Ishikawa (cell line): ENCODE results near the gene VARS1.

ENCODE experiments used
- CEBPB ChIP-seq: IDR thresholded peaks from 2 replicates; pipeline ENCODE4 v1.6.1; 2012
- CREB1 ChIP-seq: IDR thresholded peaks from 2 replicates; pipeline ENCODE4 v1.6.1; 2012; ENCODE audit warnings: low read depth
- EGR1 ChIP-seq: IDR thresholded peaks from 2 replicates; pipeline ENCODE4 v1.6.1; 2012
- EP300 ChIP-seq: IDR thresholded peaks from 2 replicates; pipeline ENCODE4 v1.6.1; 2012; ENCODE audit warnings: borderline replicate concordance
- FOXM1 ChIP-seq: IDR thresholded peaks from 2 replicates; pipeline ENCODE4 v1.6.1; 2012; ENCODE audit warnings: low read depth, borderline replicate concordance
- NFIC ChIP-seq: IDR thresholded peaks from 2 replicates; pipeline ENCODE4 v1.6.1; 2012
- RAD21 ChIP-seq: IDR thresholded peaks from 2 replicates; pipeline ENCODE4 v1.6.1; 2012; ENCODE audit warnings: low read depth
- TAF1 ChIP-seq: IDR thresholded peaks from 2 replicates; pipeline ENCODE4 v1.6.1; 2012; ENCODE audit warnings: low read depth, mild to moderate bottlenecking
- TCF12 ChIP-seq: IDR thresholded peaks from 2 replicates; pipeline ENCODE4 v1.6.1; 2012; ENCODE audit warnings: low read depth
- TEAD4 ChIP-seq: IDR thresholded peaks from 2 replicates; pipeline ENCODE4 v1.6.1; 2012
- YY1 ChIP-seq: IDR thresholded peaks from 2 replicates; pipeline ENCODE4 v1.6.1; 2012; ENCODE audit warnings: low read depth
- ZBTB7A ChIP-seq: IDR thresholded peaks from 2 replicates; pipeline ENCODE4 v1.6.1; 2012; ENCODE audit warnings: low read depth
- TF ChIP-seq, protein P1 (sequence below): IDR thresholded peaks from 2 replicates; pipeline ENCODE4 v1.6.1; 2012
- TF ChIP-seq, protein P2 (sequence below): IDR thresholded peaks from 2 replicates; pipeline ENCODE4 v1.6.1; 2012; ENCODE audit warnings: low read depth, mild to moderate bottlenecking
- TF ChIP-seq, protein P3 (sequence below): IDR thresholded peaks from 2 replicates; pipeline ENCODE4 v1.6.1; 2012

VARS1 gene

DNA sequence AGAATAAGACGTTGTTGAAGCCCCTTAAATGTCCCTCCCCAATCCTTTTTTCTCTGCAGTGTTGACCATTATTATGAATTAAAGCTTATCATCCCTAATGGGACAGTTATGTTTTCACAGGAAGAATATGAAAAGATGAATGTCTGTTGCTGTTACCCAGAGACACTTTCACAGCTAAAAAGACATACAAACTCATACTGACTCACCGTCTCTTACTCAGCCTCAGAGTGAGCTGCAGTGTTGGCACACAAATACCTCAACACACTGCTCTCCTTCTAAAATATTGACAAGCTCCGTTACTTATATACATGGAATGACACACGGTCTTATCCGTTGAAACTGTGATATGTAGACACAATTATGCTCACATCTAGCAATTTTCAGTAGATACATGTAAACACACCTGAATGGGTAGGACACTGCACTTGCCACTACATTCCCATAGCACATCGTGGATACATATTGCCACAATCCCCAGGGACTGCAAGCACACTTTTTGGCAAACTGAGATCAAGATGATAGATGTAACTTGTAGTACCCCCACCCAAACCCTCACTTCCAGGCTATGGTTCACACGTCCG lies 42.7 kb downstream of the VARS1 start:
- TF ChIP-seq CEBPB: no peak
- TF ChIP-seq, protein P1, sequence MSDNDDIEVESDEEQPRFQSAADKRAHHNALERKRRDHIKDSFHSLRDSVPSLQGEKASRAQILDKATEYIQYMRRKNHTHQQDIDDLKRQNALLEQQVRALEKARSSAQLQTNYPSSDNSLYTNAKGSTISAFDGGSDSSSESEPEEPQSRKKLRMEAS: no peak
- no peak for TF ChIP-seq ZBTB7A
- no peak for TF ChIP-seq TCF12
- TF ChIP-seq EP300: no peak
- TF ChIP-seq TEAD4: no peak
- no peak for TF ChIP-seq NFIC
- TF ChIP-seq FOXM1: no peak
- TF ChIP-seq, protein P2, sequence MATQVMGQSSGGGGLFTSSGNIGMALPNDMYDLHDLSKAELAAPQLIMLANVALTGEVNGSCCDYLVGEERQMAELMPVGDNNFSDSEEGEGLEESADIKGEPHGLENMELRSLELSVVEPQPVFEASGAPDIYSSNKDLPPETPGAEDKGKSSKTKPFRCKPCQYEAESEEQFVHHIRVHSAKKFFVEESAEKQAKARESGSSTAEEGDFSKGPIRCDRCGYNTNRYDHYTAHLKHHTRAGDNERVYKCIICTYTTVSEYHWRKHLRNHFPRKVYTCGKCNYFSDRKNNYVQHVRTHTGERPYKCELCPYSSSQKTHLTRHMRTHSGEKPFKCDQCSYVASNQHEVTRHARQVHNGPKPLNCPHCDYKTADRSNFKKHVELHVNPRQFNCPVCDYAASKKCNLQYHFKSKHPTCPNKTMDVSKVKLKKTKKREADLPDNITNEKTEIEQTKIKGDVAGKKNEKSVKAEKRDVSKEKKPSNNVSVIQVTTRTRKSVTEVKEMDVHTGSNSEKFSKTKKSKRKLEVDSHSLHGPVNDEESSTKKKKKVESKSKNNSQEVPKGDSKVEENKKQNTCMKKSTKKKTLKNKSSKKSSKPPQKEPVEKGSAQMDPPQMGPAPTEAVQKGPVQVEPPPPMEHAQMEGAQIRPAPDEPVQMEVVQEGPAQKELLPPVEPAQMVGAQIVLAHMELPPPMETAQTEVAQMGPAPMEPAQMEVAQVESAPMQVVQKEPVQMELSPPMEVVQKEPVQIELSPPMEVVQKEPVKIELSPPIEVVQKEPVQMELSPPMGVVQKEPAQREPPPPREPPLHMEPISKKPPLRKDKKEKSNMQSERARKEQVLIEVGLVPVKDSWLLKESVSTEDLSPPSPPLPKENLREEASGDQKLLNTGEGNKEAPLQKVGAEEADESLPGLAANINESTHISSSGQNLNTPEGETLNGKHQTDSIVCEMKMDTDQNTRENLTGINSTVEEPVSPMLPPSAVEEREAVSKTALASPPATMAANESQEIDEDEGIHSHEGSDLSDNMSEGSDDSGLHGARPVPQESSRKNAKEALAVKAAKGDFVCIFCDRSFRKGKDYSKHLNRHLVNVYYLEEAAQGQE: no peak
- no peak for TF ChIP-seq CREB1
- no peak for TF ChIP-seq YY1
- TF ChIP-seq, protein P3, sequence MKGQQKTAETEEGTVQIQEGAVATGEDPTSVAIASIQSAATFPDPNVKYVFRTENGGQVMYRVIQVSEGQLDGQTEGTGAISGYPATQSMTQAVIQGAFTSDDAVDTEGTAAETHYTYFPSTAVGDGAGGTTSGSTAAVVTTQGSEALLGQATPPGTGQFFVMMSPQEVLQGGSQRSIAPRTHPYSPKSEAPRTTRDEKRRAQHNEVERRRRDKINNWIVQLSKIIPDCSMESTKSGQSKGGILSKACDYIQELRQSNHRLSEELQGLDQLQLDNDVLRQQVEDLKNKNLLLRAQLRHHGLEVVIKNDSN: no peak
- TF ChIP-seq EGR1: no peak
- TF ChIP-seq RAD21: no peak

GRCh38 chr6:31750411-31751022 lies 45.0 kb downstream of the VARS1 start:
- TF ChIP-seq FOXM1 (no peak), CEBPB (no peak), EP300 (no peak), ZBTB7A (no peak), NFIC (no peak), EGR1 (no peak), CREB1 (no peak), RAD21 (no peak), YY1 (no peak)
- TF ChIP-seq, protein P1: no peak
- TF ChIP-seq, protein P3: no peak
- TF ChIP-seq, protein P2: no peak

DNA sequence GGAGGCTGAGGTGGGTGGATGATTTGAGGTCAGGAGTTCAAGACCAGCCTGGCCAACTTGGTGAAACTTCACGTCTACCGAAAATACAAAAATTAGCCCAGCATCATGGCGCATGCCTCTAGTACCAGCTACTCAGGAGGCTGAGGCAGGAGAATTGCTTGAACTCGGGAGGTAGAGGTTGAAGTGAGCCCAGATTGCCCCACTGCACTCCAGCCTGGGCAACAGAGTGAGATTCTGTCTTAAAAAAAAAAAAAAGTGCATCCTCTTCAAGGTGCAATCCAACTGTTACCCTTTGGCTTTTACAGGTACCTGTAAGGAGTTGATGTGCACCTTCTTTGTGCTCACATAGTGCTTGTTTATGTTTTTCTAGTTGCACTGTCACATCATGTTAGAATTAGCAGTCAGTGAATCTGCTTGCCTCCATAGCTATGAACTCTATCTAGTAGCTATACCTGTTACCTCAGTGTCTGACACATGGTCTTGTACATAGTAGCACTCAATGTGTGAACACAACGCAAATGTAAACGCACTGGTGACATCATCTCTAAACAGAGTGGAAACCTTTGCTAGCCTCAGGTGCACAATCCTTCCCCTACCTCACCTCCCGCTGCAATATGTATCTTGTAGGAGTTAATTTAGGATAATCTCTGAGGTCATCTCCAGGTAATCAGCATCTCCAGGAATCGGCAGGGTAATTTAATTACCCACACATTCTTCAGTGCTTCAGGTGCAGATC lies 46.1 kb downstream of the VARS1 start:
- TF ChIP-seq FOXM1: no peak
- TF ChIP-seq ZBTB7A: no peak
- no peak for TF ChIP-seq NFIC
- no peak for TF ChIP-seq TAF1
- TF ChIP-seq EGR1: no peak
- TF ChIP-seq CEBPB: no peak
- TF ChIP-seq TCF12: no peak
- TF ChIP-seq RAD21: no peak
- TF ChIP-seq EP300: no peak
- TF ChIP-seq, protein P1: no peak
- TF ChIP-seq TEAD4: no peak
- no peak for TF ChIP-seq YY1
- no peak for TF ChIP-seq CREB1
- TF ChIP-seq, protein P3: no peak
- TF ChIP-seq, protein P2: no peak
